AG04450 (cell line): ENCODE measurements around the gene PHF5A. TPM values are rescaled to one million over a fixed set of nuclear protein-coding genes. Genes with fewer than 3 reads are reported as not detected.

ENCODE experiments used
- CTCF ChIA-PET: fragments of 300-600, 350-600 bp; formaldehyde crosslinking; extraction: SDS; loops from one replicate; lab custom pipeline; 2022; ENCODE audit warnings: antibody characterized with exemption, inconsistent platforms; lab: Charles Lee
- POLR2A ChIA-PET: fragments of 350-600 bp; formaldehyde crosslinking; extraction: SDS; loops from one replicate; lab custom pipeline; 2021; ENCODE audit warnings: antibody characterized with exemption, inconsistent platforms; lab: Yijun Ruan, JAX
- DNase-seq: peaks from one replicate; pipeline ENCODE4 v3.0.0-alpha.2; 2011; ENCODE audit warnings: low read depth, low spot score
- H3K27ac ChIP-seq: one replicate; pipeline ENCODE4 v1.5.1; 2012; ENCODE audit warnings: low read depth, low read length, control low read depth
- H3K27me3 ChIP-seq: one replicate; pipeline ENCODE4 v1.6.0; 2012; ENCODE audit warnings: low read length; ENCODE audit not compliant: control insufficient read depth, insufficient read depth
- H3K4me3 ChIP-seq: 2 replicates; pipeline ENCODE4 v1.5.1; 2011; ENCODE audit warnings: mild to moderate bottlenecking, low read depth, low read length, control low read depth
- H3K9me3 ChIP-seq: 2 replicates; pipeline ENCODE4 v1.5.1; 2012; ENCODE audit warnings: low read length; ENCODE audit not compliant: control insufficient read depth, insufficient read depth
- CTCF ChIP-seq: IDR thresholded peaks from 2 replicates; pipeline ENCODE4 v1.5.1; 2011; ENCODE audit warnings: low read depth, low read length, control low read depth, inconsistent platforms
- polyA plus RNA-seq: library from polyadenylated mRNA; depleted of rRNA; stranded (reverse); fragments of >200 nt; gene quantifications from 2 replicates; pipeline ENCODE4 v1.2.3, GENCODE V29; 2011

The PHF5A gene
- polyA plus RNA-seq, 1 experiment: 53.8 TPM

GRCh38 chr22:41500303-41500702, 31.8 kb upstream of the PHF5A start:
- no peak overlapping the region for H3K4me3 ChIP-seq
- TF ChIP-seq CTCF: no peak
- no peak overlapping the region for H3K27ac ChIP-seq
- no peaks in the 10 kb centered on the region for H3K9me3 ChIP-seq
- H3K27me3 ChIP-seq: no peaks in the 10 kb centered on the region
- ChIA-PET POLR2A (no interaction called here), CTCF (interaction anchor here (0.9 to 1.5 kb wide), 4 partner anchors 19 to 97 kb away, joined by 3 read pairs; no protein-coding TSS in a partner anchor)
- DNase-seq: no peak

- H3K4me3 ChIP-seq: no peak overlapping the region
- DNase-seq: no peak
- no peak for TF ChIP-seq CTCF
- CTCF ChIA-PET: interaction anchor here (0.6 to 1.2 kb wide), 4 partner anchors 18 to 118 kb away, joined by 3 to 6 read pairs (median 4); no protein-coding TSS in a partner anchor
- POLR2A ChIA-PET: no interaction called here
- H3K9me3 ChIP-seq: no peaks in the 10 kb centered on the region
- no peaks in the 10 kb centered on the region for H3K27me3 ChIP-seq
- H3K27ac ChIP-seq: no peak overlapping the region
Measured at GRCh38 chr22:41499624-41500280, 31.3 kb upstream of the PHF5A start.

GRCh38 chr22:41498303-41498835, 29.9 kb upstream of the PHF5A start:
- POLR2A ChIA-PET: no interaction called here

GRCh38 chr22:41491374-41492100, 23.0 kb upstream of the PHF5A start:
- ChIA-PET POLR2A (interaction anchor here (0.6 kb wide), 1 partner anchor 62 kb away, joined by 4 read pairs; no protein-coding TSS in a partner anchor), CTCF (interaction anchor here (1.0 to 3.0 kb wide), 3 partner anchors 11 to 88 kb away, joined by 3 to 14 read pairs (median 3); no protein-coding TSS in a partner anchor)
- H3K9me3 ChIP-seq: no peaks in the 10 kb centered on the region
- H3K27ac ChIP-seq: no peak overlapping the region
- DNase-seq: no peak
- TF ChIP-seq CTCF: no peak
- no peaks in the 10 kb centered on the region for H3K27me3 ChIP-seq
- no peak overlapping the region for H3K4me3 ChIP-seq

More at GRCh38 chr22:41498303-41498835, 29.9 kb upstream of the PHF5A start:
- no peak for DNase-seq
- TF ChIP-seq CTCF: no peak
- H3K9me3 ChIP-seq: no peaks in the 10 kb centered on the region
- CTCF ChIA-PET: interaction anchor here (1.2 kb wide), 2 partner anchors 19 to 95 kb away, joined by 4 to 5 read pairs; no protein-coding TSS in a partner anchor
- no peak overlapping the region for H3K27ac ChIP-seq
- H3K27me3 ChIP-seq: no peaks in the 10 kb centered on the region
- no peak overlapping the region for H3K4me3 ChIP-seq
